IMR-90 (cell line): ENCODE results near the gene CTBP2. TPM values are rescaled to one million over a fixed set of nuclear protein-coding genes. Genes with fewer than 3 reads are reported as not detected.

Source experiments
- ATAC-seq: fragments of 200-7000 bp; cut with Tn5 transposase; 2 replicates; pipeline ENCODE4 v1.9.1; 2020; ENCODE audit warnings: low read depth, mild to moderate bottlenecking, moderate library complexity
- BruUV-seq: library from RNA; stranded (reverse); fragments of 400-500 nt; replicated peaks from 2 replicates; lab custom pipeline; 2021; lab: Mats Ljungman, UMichigan
- CTCF ChIA-PET: fragments of 300-600 bp; formaldehyde crosslinking; extraction: SDS; loops from one replicate; lab custom pipeline; 2021; ENCODE audit warnings: antibody characterized with exemption; lab: Yijun Ruan, JAX
- POLR2A ChIA-PET: fragments of 300-600 bp; sonication (Branson Sonifier 250); formaldehyde crosslinking; loops from one replicate; lab custom pipeline; 2022; ENCODE audit warnings: antibody characterized with exemption; ENCODE audit not compliant: unreplicated experiment; lab: Charles Lee
- DNase-seq: peaks from one replicate; pipeline ENCODE4 v3.0.0; 2013
- H2AFZ ChIP-seq: replicated peaks from 2 replicates; pipeline ENCODE3; 2013; ENCODE audit warnings: low read length, mild to moderate bottlenecking; ENCODE audit not compliant: poor library complexity
- H2AK5ac ChIP-seq: 2 replicates; pipeline ENCODE4 v1.6.1; 2013; ENCODE audit warnings: low read depth, low read length, inconsistent platforms
- H2AK9ac ChIP-seq: replicated peaks from 2 replicates; pipeline ENCODE3; 2013; ENCODE audit warnings: mild to moderate bottlenecking, low read depth, low read length, moderate library complexity; ENCODE audit not compliant: poor library complexity
- H2BK120ac ChIP-seq: 2 replicates; pipeline ENCODE4 v1.6.1; 2013; ENCODE audit warnings: low read depth, low read length, inconsistent platforms
- H2BK15ac ChIP-seq: 3 replicates; pipeline ENCODE4 v1.6.1; 2013; ENCODE audit warnings: low read depth, low read length, inconsistent platforms
- H2BK20ac ChIP-seq: 2 replicates; pipeline ENCODE4 v1.6.1; 2013; ENCODE audit warnings: low read depth, mild to moderate bottlenecking, inconsistent platforms, low read length, moderate library complexity
- H2BK5ac ChIP-seq: 2 replicates; pipeline ENCODE4 v1.6.1; 2013; ENCODE audit warnings: mild to moderate bottlenecking, low read depth, low read length, inconsistent platforms; ENCODE audit not compliant: poor library complexity, severe bottlenecking
- H3K14ac ChIP-seq: replicated peaks from 2 replicates; pipeline ENCODE4 v1.6.1; 2013; ENCODE audit warnings: low read depth, low read length, inconsistent platforms
- H3K18ac ChIP-seq: 2 replicates; pipeline ENCODE4 v1.6.1; 2013; ENCODE audit warnings: low read depth, low read length, control low read depth
- H3K23ac ChIP-seq: 2 replicates; pipeline ENCODE4 v1.6.1; 2013; ENCODE audit warnings: low read depth, low read length, inconsistent platforms
- H3K27ac ChIP-seq: 2 replicates; pipeline ENCODE4 v1.5.1; 2013; ENCODE audit warnings: mild to moderate bottlenecking, control low read depth, low read length; ENCODE audit not compliant: insufficient read depth
- H3K27me3 ChIP-seq: 2 replicates; pipeline ENCODE4 v1.6.1; 2013; ENCODE audit warnings: low read length; ENCODE audit not compliant: control insufficient read depth, insufficient read depth
- H3K36me3 ChIP-seq: 2 replicates; pipeline ENCODE4 v1.6.1; 2013; ENCODE audit warnings: low read length, mixed read lengths; ENCODE audit not compliant: control insufficient read depth, insufficient read depth
- H3K4ac ChIP-seq: 2 replicates; pipeline ENCODE4 v1.6.1; 2013; ENCODE audit warnings: low read depth, low read length, inconsistent platforms
- H3K4me1 ChIP-seq: 2 replicates; pipeline ENCODE4 v1.6.1; 2013; ENCODE audit warnings: low read length, mixed read lengths; ENCODE audit not compliant: control insufficient read depth, insufficient read depth
- H3K4me2 ChIP-seq: 2 replicates; pipeline ENCODE4 v1.6.1; 2013; ENCODE audit warnings: low read depth, mild to moderate bottlenecking, control low read depth, low read length, moderate library complexity
- H3K4me3 ChIP-seq: 2 replicates; pipeline ENCODE4 v1.5.1; 2013; ENCODE audit warnings: low read depth, mild to moderate bottlenecking, control low read depth, low read length, moderate library complexity; ENCODE audit not compliant: insufficient read depth
- H3K56ac ChIP-seq: 2 replicates; pipeline ENCODE4 v1.6.1; 2013; ENCODE audit warnings: low read length, inconsistent platforms; ENCODE audit not compliant: insufficient read depth; ENCODE audit errors: extremely low read depth
- H3K79me1 ChIP-seq, 2 experiments: 2 replicates each; pipeline ENCODE4 v1.6.1; 2013; ENCODE audit warnings: low read length in 2 of 2, inconsistent platforms in 1 of 2, low read depth in 1 of 2
- H3K9ac ChIP-seq: 2 replicates; pipeline ENCODE4 v1.6.1; 2013; ENCODE audit warnings: low read depth, low read length, control low read depth
- H3K9me1 ChIP-seq: 2 replicates; pipeline ENCODE4 v1.6.1; 2013; ENCODE audit warnings: low read length, inconsistent platforms; ENCODE audit not compliant: insufficient read depth
- H3K9me3 ChIP-seq: 2 replicates; pipeline ENCODE4 v1.6.1; 2013; ENCODE audit warnings: low read length; ENCODE audit not compliant: control insufficient read depth, insufficient read depth
- H4K20me1 ChIP-seq: 2 replicates; pipeline ENCODE4 v1.6.1; 2013; ENCODE audit warnings: low read length, inconsistent platforms; ENCODE audit not compliant: insufficient read depth
- H4K5ac ChIP-seq: 2 replicates; pipeline ENCODE4 v1.6.1; 2013; ENCODE audit warnings: mild to moderate bottlenecking, low read depth, low read length, control low read depth
- H4K8ac ChIP-seq, 2 experiments: 2 replicates each; pipeline ENCODE4 v1.6.1; 2013; ENCODE audit warnings: low read depth in 2 of 2, low read length in 2 of 2, control low read depth in 1 of 2, inconsistent platforms in 1 of 2
- H4K91ac ChIP-seq: 2 replicates; pipeline ENCODE4 v1.6.1; 2013; ENCODE audit warnings: low read depth, low read length, inconsistent platforms; ENCODE audit not compliant: insufficient read depth
- BHLHE40 ChIP-seq: fragments of 150-350 bp; IDR thresholded peaks from 2 replicates; pipeline ENCODE4 v1.6.1; 2016; ENCODE audit warnings: mild to moderate bottlenecking, low read depth, low read length
- CHD1 ChIP-seq: IDR thresholded peaks from 2 replicates; pipeline ENCODE4 v1.6.1; 2012; ENCODE audit warnings: low read depth, low read length, improper control_type of control experiment
- WGBS, 2 experiments: methylation state at CpG; one replicate each; pipeline versions ENCODE4 v1.1.5 to v1.1.7; 2013; ENCODE audit warnings: missing lambda C conversion rate in 2 of 2; ENCODE audit not compliant: insufficient read length in 1 of 2; ENCODE audit errors: extremely low coverage in 2 of 2; 5-methylcytosine and 5-hydroxymethylcytosine counted together
- dilution Hi-C: fragments of 300-500 bp; cut with HindIII; formaldehyde crosslinking; loops from one replicate; pipeline ENCODE4 v1.14.3; 2018; ENCODE audit warnings: low sequenced_read_pairs; ENCODE audit not compliant: unreplicated experiment
- in situ Hi-C: fragments of 300-500 bp; cut with MboI; formaldehyde crosslinking; loops from 3 replicates; pipeline ENCODE4 v1.14.3; 2019; ENCODE audit warnings: low sequenced_read_pairs, inconsistent platforms, mixed read lengths
- intact Hi-C: fragments of 100-400 bp; cut with micrococcal nuclease; formaldehyde crosslinking; loops from 2 replicates; pipeline ENCODE4 v1.10.0; 2022
- polyA plus RNA-seq, 3 experiments: library from polyadenylated mRNA; depleted of rRNA; stranded (reverse); fragments of >200 nt; gene quantifications; 2 replicates each; pipeline ENCODE4 v1.2.3, GENCODE V29; 2012; ENCODE audit warnings: low replicate concordance in 1 of 3
- total RNA-seq: library from RNA; depleted of rRNA; stranded (reverse); fragments of >200 nt; gene quantifications from 2 replicates; pipeline ENCODE4 v1.2.3, GENCODE V29; 2012
- TF ChIP-seq, protein P1 (sequence below): fragments of 150-350 bp; IDR thresholded peaks from 2 replicates; pipeline ENCODE4 v1.6.1; 2017; ENCODE audit warnings: mild to moderate bottlenecking, antibody characterized with exemption, low read length, low read depth

The CTBP2 gene
- total and polyA plus RNA-seq, 2 of the 4 experiments (the other 2 are of a cell fraction): 81.0 to 86.6 TPM

DNA sequence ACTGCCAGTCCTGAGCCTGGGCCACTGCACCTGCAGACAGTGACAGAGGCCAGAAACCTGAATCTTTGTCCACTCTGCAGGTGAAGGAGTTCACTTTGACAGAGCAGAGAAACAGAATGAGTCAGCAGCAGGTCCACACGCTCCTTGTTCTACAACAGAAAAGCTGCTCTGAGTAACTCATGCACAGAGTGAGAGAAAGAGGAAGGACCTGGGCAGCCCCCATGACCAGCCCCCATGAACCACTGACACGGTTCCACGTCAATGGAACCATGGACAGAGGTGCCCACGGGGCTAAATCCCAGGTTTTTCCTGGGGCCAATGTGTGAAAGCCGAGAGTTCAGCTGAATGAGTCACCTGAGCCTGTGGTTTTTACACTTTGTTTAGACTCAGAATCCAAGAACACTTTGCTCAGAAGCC is 40.8 kb upstream of the CTBP2 start:
- POLR2A ChIA-PET: no interaction called here
- Histone ChIP-seq H3K36me3 (no peaks in the 10 kb centered on the region), H4K91ac (no peak overlapping the region), H3K14ac (no peak overlapping the region), H3K23ac (no peak overlapping the region), H3K9me1 (no peaks in the 10 kb centered on the region), H2BK15ac (no peak overlapping the region), H2AK9ac (no peak overlapping the region), H2AFZ (no peak overlapping the region), H2AK5ac (no peak overlapping the region), H3K27me3 (peaks cover 26% of the 10 kb centered on the region), H2BK120ac (no peak overlapping the region), H3K9ac (no peak overlapping the region), H3K4me1 (no peaks in the 10 kb centered on the region; the same call in 1 of the 2 replicates), H3K79me1 (no peaks in the 10 kb centered on the region), H3K9me3 (peaks cover 4% of the 10 kb centered on the region), H3K18ac (no peak overlapping the region), H4K5ac (no peak overlapping the region), H3K4me2 (no peak overlapping the region), H4K8ac (no peak overlapping the region), H4K20me1 (no peaks in the 10 kb centered on the region), H3K27ac (no peak overlapping the region), H3K56ac (no peak overlapping the region), H2BK5ac (no peak overlapping the region), H3K4ac (no peak overlapping the region), H2BK20ac (peak overlapping the region; percentile 19; the same call in 1 of the 2 replicates), H3K4me3 (no peak overlapping the region)
- dilution Hi-C loops (no loop called here), intact Hi-C loops (no loop called here), in situ Hi-C loops (no loop called here)
- no TSS peak for BruUV-seq
- TF ChIP-seq, protein P1, sequence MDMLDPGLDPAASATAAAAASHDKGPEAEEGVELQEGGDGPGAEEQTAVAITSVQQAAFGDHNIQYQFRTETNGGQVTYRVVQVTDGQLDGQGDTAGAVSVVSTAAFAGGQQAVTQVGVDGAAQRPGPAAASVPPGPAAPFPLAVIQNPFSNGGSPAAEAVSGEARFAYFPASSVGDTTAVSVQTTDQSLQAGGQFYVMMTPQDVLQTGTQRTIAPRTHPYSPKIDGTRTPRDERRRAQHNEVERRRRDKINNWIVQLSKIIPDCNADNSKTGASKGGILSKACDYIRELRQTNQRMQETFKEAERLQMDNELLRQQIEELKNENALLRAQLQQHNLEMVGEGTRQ: 0 out of 2 replicates have a peak, but pooled peaks have one; percentile 18
- TF ChIP-seq CHD1: no peak
- peak; percentile 22; the same call in 1 of the 2 replicates for TF ChIP-seq BHLHE40
- CTCF ChIA-PET: no interaction called here
- 80% methylated on average over 1 of the region's 5 CpGs; no CpG with 5 or more reads in 1 of the 2 experiments for WGBS, 2 experiments
- ATAC-seq (peak; percentile 46), DNase-seq (peak; percentile 61)
